ENCODE results near the gene RABL3. TPM values are rescaled to one million over a fixed set of nuclear protein-coding genes. Genes with fewer than 3 reads are reported as not detected.
"Not testable (repeated sequence)": the region's sequence is repeated elsewhere in the genome, so short reads cannot be mapped to it uniquely, and the experiment has no call there.

Gene RABL3
- total RNA-seq, 1 donor from 2014 or later = 5.7 TPM

GRCh38 chr3:120769436-120769835 is 27.1 kb upstream of the RABL3 start:
- H3K4me1 ChIP-seq (ENCODE audit: control insufficient read depth in 3 of 3, insufficient read depth in 3 of 3, low read length in 3 of 3) = peaks cover 2 to 5% (median 3%) of the 10 kb centered on the region in 3 donors
- H3K27me3 ChIP-seq (ENCODE audit: control insufficient read depth in 3 of 3, insufficient read depth in 3 of 3, low read length in 3 of 3) = no peaks in the 10 kb centered on the region
- no peak overlapping the region for H3K27ac ChIP-seq (ENCODE audit: low read depth, low read length)
- no peaks in the 10 kb centered on the region for H3K36me3 ChIP-seq (ENCODE audit: control insufficient read depth in 3 of 3, insufficient read depth in 3 of 3, low read length in 3 of 3)
- no peaks in the 10 kb centered on the region for H3K9me3 ChIP-seq (ENCODE audit: control insufficient read depth in 3 of 3, low read length in 3 of 3)
- H3K4me3 ChIP-seq (ENCODE audit: low read length in 3 of 3) = no peak overlapping the region
- no peak overlapping the region for H3K9ac ChIP-seq (ENCODE audit: low read depth in 1 of 3, low read length in 3 of 3)

DNA sequence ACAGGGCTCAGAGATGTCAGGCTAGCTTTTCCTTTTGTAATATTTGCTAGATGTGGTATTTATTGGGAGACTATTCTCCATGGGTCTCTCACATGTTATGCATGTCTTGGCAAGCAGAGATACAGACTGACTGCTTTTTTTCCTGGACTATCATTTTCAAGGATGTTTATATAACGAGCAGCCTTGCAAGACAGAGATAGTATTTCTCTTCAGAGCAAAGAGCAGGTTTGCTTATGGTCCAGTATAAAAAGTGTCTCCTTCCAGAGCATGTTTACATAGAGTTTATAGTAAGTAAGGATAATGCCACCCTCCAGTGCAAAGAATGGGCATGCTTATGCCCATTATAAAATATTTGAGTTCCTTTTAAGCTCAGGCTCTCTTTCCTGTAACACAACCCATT is 24.8 kb upstream of the RABL3 start:
- Histone ChIP-seq H3K4me1 (ENCODE audit: control insufficient read depth in 3 of 3, insufficient read depth in 3 of 3, low read length in 3 of 3) (peaks cover 8 to 16% (median 10%) of the 10 kb centered on the region in 3 donors), H3K27ac (ENCODE audit: low read depth, low read length) (no peak overlapping the region), H3K27me3 (ENCODE audit: control insufficient read depth in 3 of 3, insufficient read depth in 3 of 3, low read length in 3 of 3) (no peaks in the 10 kb centered on the region), H3K36me3 (ENCODE audit: control insufficient read depth in 3 of 3, insufficient read depth in 3 of 3, low read length in 3 of 3) (no peaks in the 10 kb centered on the region), H3K9ac (ENCODE audit: low read depth in 1 of 3, low read length in 3 of 3) (no peak overlapping the region), H3K4me3 (ENCODE audit: low read length in 3 of 3) (no peak overlapping the region), H3K9me3 (ENCODE audit: control insufficient read depth in 3 of 3, low read length in 3 of 3) (no peaks in the 10 kb centered on the region)

DNA sequence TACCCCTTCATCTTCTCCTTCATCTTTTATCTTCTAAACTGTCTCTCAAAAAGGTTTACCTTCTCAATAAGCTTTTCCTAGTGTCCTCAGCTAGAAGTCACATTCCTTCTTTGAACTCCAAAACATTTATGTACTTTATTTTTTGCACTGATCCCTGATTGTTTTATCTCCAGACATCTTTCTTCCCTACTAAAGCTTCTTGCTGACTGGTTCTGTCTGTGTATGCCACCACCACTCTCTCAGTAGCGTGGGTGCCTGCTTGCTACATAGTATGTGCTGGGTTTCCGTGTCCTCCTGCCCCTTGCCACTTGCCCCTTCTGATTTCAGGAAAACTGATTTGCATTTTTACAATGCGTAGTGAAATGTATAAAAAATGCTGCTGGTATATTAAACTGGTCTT is 24.3 kb upstream of the RABL3 start:
- Histone ChIP-seq H3K36me3 (ENCODE audit: control insufficient read depth in 3 of 3, insufficient read depth in 3 of 3, low read length in 3 of 3) (no peaks in the 10 kb centered on the region), H3K4me3 (ENCODE audit: low read length in 3 of 3) (no peak overlapping the region), H3K4me1 (ENCODE audit: control insufficient read depth in 3 of 3, insufficient read depth in 3 of 3, low read length in 3 of 3) (peaks cover 8 to 16% (median 10%) of the 10 kb centered on the region in 3 donors), H3K9ac (ENCODE audit: low read depth in 1 of 3, low read length in 3 of 3) (no peak overlapping the region), H3K9me3 (ENCODE audit: control insufficient read depth in 3 of 3, low read length in 3 of 3) (no peaks in the 10 kb centered on the region), H3K27me3 (ENCODE audit: control insufficient read depth in 3 of 3, insufficient read depth in 3 of 3, low read length in 3 of 3) (no peaks in the 10 kb centered on the region), H3K27ac (ENCODE audit: low read depth, low read length) (no peak overlapping the region)

GRCh38 chr3:120765830-120766493 is 23.6 kb upstream of the RABL3 start:
- no peak overlapping the region for H3K27ac ChIP-seq (ENCODE audit: low read depth, low read length)
- H3K9ac ChIP-seq (ENCODE audit: low read depth in 1 of 3, low read length in 3 of 3) = no peak overlapping the region
- H3K36me3 ChIP-seq (ENCODE audit: control insufficient read depth in 3 of 3, insufficient read depth in 3 of 3, low read length in 3 of 3) = no peaks in the 10 kb centered on the region
- no peaks in the 10 kb centered on the region for H3K9me3 ChIP-seq (ENCODE audit: control insufficient read depth in 3 of 3, low read length in 3 of 3)
- H3K4me1 ChIP-seq (ENCODE audit: control insufficient read depth in 3 of 3, insufficient read depth in 3 of 3, low read length in 3 of 3) = peaks cover 8 to 16% (median 10%) of the 10 kb centered on the region in 3 donors
- no peaks in the 10 kb centered on the region for H3K27me3 ChIP-seq (ENCODE audit: control insufficient read depth in 3 of 3, insufficient read depth in 3 of 3, low read length in 3 of 3)
- H3K4me3 ChIP-seq (ENCODE audit: low read length in 3 of 3) = no peak overlapping the region

GRCh38 chr3:120764206-120764605 is 21.9 kb upstream of the RABL3 start:
- Histone ChIP-seq H3K9me3 (ENCODE audit: control insufficient read depth in 3 of 3, low read length in 3 of 3) (no peaks in the 10 kb centered on the region), H3K4me3 (ENCODE audit: low read length in 3 of 3) (no peak overlapping the region), H3K4me1 (ENCODE audit: control insufficient read depth in 3 of 3, insufficient read depth in 3 of 3, low read length in 3 of 3) (peaks cover 8 to 16% (median 10%) of the 10 kb centered on the region in 3 donors), H3K36me3 (ENCODE audit: control insufficient read depth in 3 of 3, insufficient read depth in 3 of 3, low read length in 3 of 3) (no peaks in the 10 kb centered on the region), H3K27me3 (ENCODE audit: control insufficient read depth in 3 of 3, insufficient read depth in 3 of 3, low read length in 3 of 3) (no peaks in the 10 kb centered on the region), H3K9ac (ENCODE audit: low read depth in 1 of 3, low read length in 3 of 3) (no peak overlapping the region), H3K27ac (ENCODE audit: low read depth, low read length) (no peak overlapping the region)

GRCh38 chr3:120763601-120764000 is 21.3 kb upstream of the RABL3 start:
- Histone ChIP-seq H3K27me3 (ENCODE audit: control insufficient read depth in 3 of 3, insufficient read depth in 3 of 3, low read length in 3 of 3) (no peaks in the 10 kb centered on the region), H3K4me1 (ENCODE audit: control insufficient read depth in 3 of 3, insufficient read depth in 3 of 3, low read length in 3 of 3) (peaks cover 8 to 16% (median 10%) of the 10 kb centered on the region in 3 donors), H3K27ac (ENCODE audit: low read depth, low read length) (no peak overlapping the region), H3K9me3 (ENCODE audit: control insufficient read depth in 3 of 3, low read length in 3 of 3) (no peaks in the 10 kb centered on the region), H3K9ac (ENCODE audit: low read depth in 1 of 3, low read length in 3 of 3) (no peak overlapping the region), H3K36me3 (ENCODE audit: control insufficient read depth in 3 of 3, insufficient read depth in 3 of 3, low read length in 3 of 3) (no peaks in the 10 kb centered on the region), H3K4me3 (ENCODE audit: low read length in 3 of 3) (no peak overlapping the region)

DNA sequence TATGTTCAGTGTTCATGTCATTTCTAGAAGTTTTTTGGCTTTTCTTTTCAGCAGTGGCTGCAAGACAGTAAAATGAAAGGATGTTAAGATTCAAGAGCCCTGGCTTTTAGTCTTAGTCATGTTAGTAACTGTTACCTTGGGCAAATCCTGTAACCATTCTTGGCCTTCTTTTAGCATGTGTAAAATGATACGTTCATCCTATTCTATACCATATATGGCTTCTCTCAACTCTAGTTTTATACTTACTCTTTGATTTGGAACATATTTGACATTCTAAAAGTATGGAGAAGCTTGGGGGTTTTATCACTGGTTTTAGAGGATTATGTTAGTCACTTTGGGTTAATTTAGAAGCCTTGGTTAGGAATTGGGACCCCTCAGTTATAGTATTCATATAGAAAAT is 20.3 kb upstream of the RABL3 start:
- no peaks in the 10 kb centered on the region for H3K36me3 ChIP-seq (ENCODE audit: control insufficient read depth in 3 of 3, insufficient read depth in 3 of 3, low read length in 3 of 3)
- H3K27me3 ChIP-seq (ENCODE audit: control insufficient read depth in 3 of 3, insufficient read depth in 3 of 3, low read length in 3 of 3) = no peaks in the 10 kb centered on the region
- H3K4me1 ChIP-seq (ENCODE audit: control insufficient read depth in 3 of 3, insufficient read depth in 3 of 3, low read length in 3 of 3) = peaks cover 8 to 16% (median 10%) of the 10 kb centered on the region in 3 donors
- no peaks in the 10 kb centered on the region for H3K9me3 ChIP-seq (ENCODE audit: control insufficient read depth in 3 of 3, low read length in 3 of 3)
- no peak overlapping the region for H3K9ac ChIP-seq (ENCODE audit: low read depth in 1 of 3, low read length in 3 of 3)
- no peak overlapping the region for H3K4me3 ChIP-seq (ENCODE audit: low read length in 3 of 3)
- no peak overlapping the region for H3K27ac ChIP-seq (ENCODE audit: low read depth, low read length)

GRCh38 chr3:120758551-120758950 is 16.2 kb upstream of the RABL3 start:
- not testable (repeated sequence) for H3K36me3 ChIP-seq (ENCODE audit: control insufficient read depth in 3 of 3, insufficient read depth in 3 of 3, low read length in 3 of 3); H3K27ac ChIP-seq (ENCODE audit: low read depth, low read length); H3K9me3 ChIP-seq (ENCODE audit: control insufficient read depth in 3 of 3, low read length in 3 of 3); H3K27me3 ChIP-seq (ENCODE audit: control insufficient read depth in 3 of 3, insufficient read depth in 3 of 3, low read length in 3 of 3); H3K9ac ChIP-seq (ENCODE audit: low read depth in 1 of 3, low read length in 3 of 3); H3K4me1 ChIP-seq (ENCODE audit: control insufficient read depth in 3 of 3, insufficient read depth in 3 of 3, low read length in 3 of 3); H3K4me3 ChIP-seq (ENCODE audit: low read length in 3 of 3)

GRCh38 chr3:120756061-120756460 is 13.7 kb upstream of the RABL3 start:
- peaks cover 0 to 2% (median 2%) of the 10 kb centered on the region in 3 donors for H3K36me3 ChIP-seq (ENCODE audit: control insufficient read depth in 3 of 3, insufficient read depth in 3 of 3, low read length in 3 of 3)
- H3K9me3 ChIP-seq (ENCODE audit: control insufficient read depth in 3 of 3, low read length in 3 of 3) = no peaks in the 10 kb centered on the region
- H3K4me1 ChIP-seq (ENCODE audit: control insufficient read depth in 3 of 3, insufficient read depth in 3 of 3, low read length in 3 of 3) = no peaks in the 10 kb centered on the region
- no peaks in the 10 kb centered on the region for H3K27me3 ChIP-seq (ENCODE audit: control insufficient read depth in 3 of 3, insufficient read depth in 3 of 3, low read length in 3 of 3)
- no peak overlapping the region for H3K4me3 ChIP-seq (ENCODE audit: low read length in 3 of 3)
- H3K27ac ChIP-seq (ENCODE audit: low read depth, low read length) = no peak overlapping the region
- H3K9ac ChIP-seq (ENCODE audit: low read depth in 1 of 3, low read length in 3 of 3) = no peak overlapping the region

- no peak overlapping the region for H3K4me3 ChIP-seq (ENCODE audit: low read length in 3 of 3)
- no peaks in the 10 kb centered on the region for H3K4me1 ChIP-seq (ENCODE audit: control insufficient read depth in 3 of 3, insufficient read depth in 3 of 3, low read length in 3 of 3)
- H3K9me3 ChIP-seq (ENCODE audit: control insufficient read depth in 3 of 3, low read length in 3 of 3) = no peaks in the 10 kb centered on the region
- peaks cover 3 to 4% (median 3%) of the 10 kb centered on the region in 3 donors for H3K36me3 ChIP-seq (ENCODE audit: control insufficient read depth in 3 of 3, insufficient read depth in 3 of 3, low read length in 3 of 3)
- no peak overlapping the region for H3K27ac ChIP-seq (ENCODE audit: low read depth, low read length)
- no peaks in the 10 kb centered on the region for H3K27me3 ChIP-seq (ENCODE audit: control insufficient read depth in 3 of 3, insufficient read depth in 3 of 3, low read length in 3 of 3)
- H3K9ac ChIP-seq (ENCODE audit: low read depth in 1 of 3, low read length in 3 of 3) = no peak overlapping the region
These were observed 11.5 kb upstream of the RABL3 start for GRCh38 chr3:120753810-120754209.
